Kidney (tissue), 14 donors: ENCODE results near the gene ADRA2B. TPM values are rescaled to one million over a fixed set of nuclear protein-coding genes. Genes with fewer than 3 reads are reported as not detected.

Experiments used
- DNase-seq, 5 donors: peaks; one replicate each; pipeline ENCODE4 v3.0.0-alpha.2; 2013 to 2020
- FAIRE-seq: peaks from 2 replicates; lab custom pipeline; 2012; peaks lifted over from hg19 to GRCh38; lab: Jason Lieb, UNC
- H3K27ac ChIP-seq, 2 donors: one replicate each; pipeline ENCODE4 v1.7.0; 2013; ENCODE audit warnings: low read depth in 2 of 2, low read length in 2 of 2, inconsistent platforms in 1 of 2
- H3K27me3 ChIP-seq: one replicate; pipeline ENCODE4 v1.7.1; 2013; ENCODE audit warnings: low read length, inconsistent platforms; ENCODE audit not compliant: control insufficient read depth, insufficient read depth
- H3K36me3 ChIP-seq, 3 donors: one replicate each; pipeline versions ENCODE4 v1.7.0 to v1.7.1; 2013; ENCODE audit warnings: low read length in 3 of 3, control low read depth in 1 of 3, inconsistent platforms in 1 of 3; ENCODE audit not compliant: insufficient read depth in 3 of 3, control insufficient read depth in 2 of 3
- H3K4me1 ChIP-seq, 3 donors: one replicate each; pipeline versions ENCODE4 v1.7.0 to v1.7.1; 2013; ENCODE audit warnings: low read length in 3 of 3, inconsistent platforms in 1 of 3, low read depth in 1 of 3; ENCODE audit not compliant: control insufficient read depth in 2 of 3, insufficient read depth in 2 of 3
- H3K4me3 ChIP-seq, 3 donors: one replicate each; pipeline versions ENCODE4 v1.7.0 to v1.8.1; 2013; ENCODE audit warnings: low read length in 3 of 3, control low read depth in 1 of 3, inconsistent platforms in 1 of 3
- H3K9ac ChIP-seq, 3 donors: one replicate each; pipeline versions ENCODE4 v1.7.0 to v1.7.1; 2013; ENCODE audit warnings: low read length in 3 of 3, control low read depth in 1 of 3, inconsistent platforms in 1 of 3
- H3K9me3 ChIP-seq, 3 donors: one replicate each; pipeline versions ENCODE4 v1.7.0 to v1.7.1; 2013; ENCODE audit warnings: low read length in 3 of 3, control low read depth in 1 of 3, inconsistent platforms in 1 of 3; ENCODE audit not compliant: control insufficient read depth in 2 of 3, insufficient read depth in 1 of 3
- intact Hi-C: fragments of 100-400 bp; cut with DNase I; formaldehyde crosslinking; loops from one replicate; pipeline ENCODE4 v1.11.1; 2022
- polyA plus RNA-seq: library from polyadenylated mRNA; stranded (reverse); fragments of 350-450 nt; fragmentation: Illumina TruSeq; extraction: RNeasy Lipid Tissue Mini Kit (QIAGEN cat#74804); gene quantifications from one replicate; pipeline ENCODE4 v1.2.3, GENCODE V29; 2014; ENCODE audit warnings: low read depth, low replicate concordance; ENCODE audit not compliant: insufficient read depth
- total RNA-seq: library from RNA; stranded (reverse); fragmentation: NEBNext Ultra II Directional; extraction: Animal tissue kit (Norgen Biotek cat#: 25700); gene quantifications from one replicate; pipeline ENCODE4 v1.2.1, GENCODE V29; 2021
- TF ChIP-seq, protein P1 (sequence below): IDR thresholded peaks from 3 replicates; pipeline ENCODE4 v1.5.1; 2012; ENCODE audit warnings: mild to moderate bottlenecking, moderate library complexity, borderline replicate concordance; ENCODE audit not compliant: insufficient read depth; ENCODE audit errors: extremely low read depth
- donor health status: control.
- donor health status: control.
- donor health status: control.
- donor health status: control.
- donor health status: control.
- donor health status: DM: yes; HTN: yes; CAD: no.
- donor health status: Normal renal cell carcinoma (clear cell type).

The ADRA2B gene
- total and polyA plus RNA-seq, 2 donors from 2014 or later: 1.4 to 4.8 TPM

DNA sequence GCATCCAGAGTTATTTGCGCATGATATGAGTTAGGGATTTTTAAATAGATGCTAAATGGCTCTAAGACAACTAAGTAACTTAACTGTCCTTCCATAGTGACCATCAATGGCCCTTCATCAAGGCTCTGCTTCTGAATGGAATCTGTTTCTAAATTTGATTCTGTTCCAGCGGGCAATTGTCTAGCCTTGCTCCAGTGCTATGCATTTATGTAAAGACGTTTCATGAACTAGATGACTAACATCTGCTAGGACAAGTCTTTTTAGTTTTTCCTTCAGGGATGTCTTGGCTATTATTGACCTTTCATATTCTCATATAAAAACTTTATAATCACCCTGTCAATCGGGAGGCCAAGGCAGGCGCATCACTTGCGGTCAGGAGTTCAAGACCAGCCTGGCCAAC is 12.1 kb upstream of the ADRA2B start:
- no peaks in the 10 kb centered on the region for H3K27me3 ChIP-seq
- TF ChIP-seq, protein P1, sequence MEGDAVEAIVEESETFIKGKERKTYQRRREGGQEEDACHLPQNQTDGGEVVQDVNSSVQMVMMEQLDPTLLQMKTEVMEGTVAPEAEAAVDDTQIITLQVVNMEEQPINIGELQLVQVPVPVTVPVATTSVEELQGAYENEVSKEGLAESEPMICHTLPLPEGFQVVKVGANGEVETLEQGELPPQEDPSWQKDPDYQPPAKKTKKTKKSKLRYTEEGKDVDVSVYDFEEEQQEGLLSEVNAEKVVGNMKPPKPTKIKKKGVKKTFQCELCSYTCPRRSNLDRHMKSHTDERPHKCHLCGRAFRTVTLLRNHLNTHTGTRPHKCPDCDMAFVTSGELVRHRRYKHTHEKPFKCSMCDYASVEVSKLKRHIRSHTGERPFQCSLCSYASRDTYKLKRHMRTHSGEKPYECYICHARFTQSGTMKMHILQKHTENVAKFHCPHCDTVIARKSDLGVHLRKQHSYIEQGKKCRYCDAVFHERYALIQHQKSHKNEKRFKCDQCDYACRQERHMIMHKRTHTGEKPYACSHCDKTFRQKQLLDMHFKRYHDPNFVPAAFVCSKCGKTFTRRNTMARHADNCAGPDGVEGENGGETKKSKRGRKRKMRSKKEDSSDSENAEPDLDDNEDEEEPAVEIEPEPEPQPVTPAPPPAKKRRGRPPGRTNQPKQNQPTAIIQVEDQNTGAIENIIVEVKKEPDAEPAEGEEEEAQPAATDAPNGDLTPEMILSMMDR: no peak
- no peak for FAIRE-seq

DNA sequence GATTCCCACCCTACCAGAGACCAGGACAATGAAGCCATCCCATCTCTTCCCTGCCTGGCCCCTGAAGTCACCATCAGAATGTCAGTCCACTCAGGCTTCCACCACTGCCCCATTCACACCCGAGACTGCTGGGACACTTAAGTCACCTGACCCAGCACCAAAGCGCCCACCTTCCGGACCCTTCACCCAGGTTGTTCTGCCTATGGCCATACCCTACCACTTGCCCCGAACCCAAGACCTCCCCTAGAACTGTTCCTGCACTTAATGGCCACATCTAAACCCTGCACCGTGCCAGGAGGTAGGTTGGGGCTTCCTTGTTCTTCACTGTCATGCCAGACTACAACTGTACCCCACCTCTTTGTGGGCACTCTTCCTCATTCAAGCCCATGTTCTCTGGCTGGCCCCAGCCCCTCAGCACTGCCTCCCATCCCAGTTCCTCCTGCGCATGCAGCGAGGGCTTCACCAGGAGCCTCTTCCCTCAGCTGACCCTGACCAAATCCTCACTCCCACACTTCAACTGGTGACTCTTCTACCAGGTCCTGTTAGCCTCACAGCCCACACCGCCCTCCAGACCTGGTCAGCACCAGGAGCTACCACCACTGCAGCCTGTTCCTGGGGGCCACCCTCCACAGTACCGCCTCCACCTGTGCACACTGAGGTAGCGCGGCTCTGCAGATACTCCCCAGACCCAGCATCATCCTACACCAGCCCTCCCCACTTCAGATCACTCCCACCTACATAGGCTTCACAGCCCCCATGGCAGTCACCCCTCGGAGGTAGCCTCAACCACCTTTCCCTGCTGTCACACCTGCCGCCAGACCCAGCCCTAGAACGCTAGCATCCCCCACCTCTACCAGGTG is 8.3 kb upstream of the ADRA2B start:
- Histone ChIP-seq H3K4me3 (no peak overlapping the region), H3K27me3 (no peaks in the 10 kb centered on the region), H3K36me3 (no peaks in the 10 kb centered on the region), H3K4me1 (no peaks in the 10 kb centered on the region), H3K9ac (no peak overlapping the region), H3K27ac (no peak overlapping the region), H3K9me3 (no peaks in the 10 kb centered on the region)
- intact Hi-C loops: no loop called here
- TF ChIP-seq, protein P1: no peak
- DNase-seq (peak in 1 of 5 donors; percentile 69), FAIRE-seq (no peak)

More for the DNA sequence above, 12.1 kb upstream of the ADRA2B start:
- Histone ChIP-seq H3K4me3 (no peak overlapping the region), H3K9ac (no peak overlapping the region), H3K9me3 (no peaks in the 10 kb centered on the region), H3K4me1 (no peaks in the 10 kb centered on the region), H3K27ac (no peak overlapping the region), H3K36me3 (no peaks in the 10 kb centered on the region)
- no peak for DNase-seq
- intact Hi-C loops: no loop called here

DNA sequence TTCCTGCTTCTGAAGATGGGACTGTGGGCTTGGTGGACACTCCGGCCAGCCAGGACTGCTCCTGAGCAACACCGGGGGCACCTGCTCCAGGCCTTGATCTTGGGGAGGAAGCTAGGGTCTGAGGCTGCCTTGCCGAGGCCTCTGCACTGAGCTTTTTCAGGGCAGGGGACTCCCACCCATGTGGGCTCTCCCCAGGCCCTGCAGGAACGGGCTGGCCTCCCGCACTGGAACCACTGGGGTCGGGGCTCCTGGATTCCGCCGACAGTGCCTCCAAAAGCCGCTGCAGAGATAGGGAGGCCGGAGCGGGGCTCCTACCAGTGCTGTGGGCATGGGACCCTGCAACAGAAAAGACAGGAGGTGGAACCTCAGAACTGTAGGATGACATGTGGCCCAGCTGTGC is 7.6 kb upstream of the ADRA2B start:
- FAIRE-seq: no peak
- no peaks in the 10 kb centered on the region for H3K9me3 ChIP-seq

More for the DNA sequence above, 7.6 kb upstream of the ADRA2B start:
- H3K9ac ChIP-seq: no peak overlapping the region
- H3K36me3 ChIP-seq: no peaks in the 10 kb centered on the region
- TF ChIP-seq, protein P1: no peak
- DNase-seq: peak in 1 of 5 donors; percentile 69
- no peaks in the 10 kb centered on the region for H3K4me1 ChIP-seq
- intact Hi-C loops: no loop called here
- H3K27me3 ChIP-seq: no peaks in the 10 kb centered on the region
- no peak overlapping the region for H3K4me3 ChIP-seq
- H3K27ac ChIP-seq: no peak overlapping the region
